SU-DHL-6 (cell line): ENCODE results near the gene SLC30A3.

Experiments used
- CTCF ChIP-seq: fragments of 200-600 bp; sonication (generic); IDR thresholded peaks from one replicate; pipeline ENCODE4 v1.5.1; 2017; ENCODE audit warnings: antibody characterized with exemption, mild to moderate bottlenecking, low read length, moderate library complexity; ENCODE audit not compliant: insufficient read depth, poor library complexity, severe bottlenecking
- EZH2phosphoT487 ChIP-seq: fragments of 200-600 bp; sonication (generic), shearing (Covaris generic); conservative IDR thresholded peaks from 2 replicates; pipeline ENCODE4 v1.6.1; 2018; ENCODE audit warnings: mild to moderate bottlenecking, antibody characterized with exemption, low read length, moderate library complexity, mixed read lengths

- TF ChIP-seq CTCF = no peak
- TF ChIP-seq EZH2phosphoT487 = no peak
Measured at GRCh38 chr2:27281442-27281841, 18.6 kb upstream of the SLC30A3 start.
